IPS DF 6.9 (cell line): ENCODE measurements around the gene DPEP2.
A peak's percentile ranks its signal among the peaks of the same experiment; 100 is the strongest.
"Not testable (repeated sequence)": the region's sequence is repeated elsewhere in the genome, so short reads cannot be mapped to it uniquely, and the experiment has no call there.

Experiments
- DNase-seq: peaks from one replicate; pipeline ENCODE4 v3.0.0-alpha.2; 2013; ENCODE audit warnings: low read depth, low spot score
- H3K27ac ChIP-seq: one replicate; pipeline ENCODE4 v1.5.1; 2013; ENCODE audit warnings: low read length, control low read depth
- H3K27me3 ChIP-seq: 2 replicates; pipeline ENCODE4 v1.6.1; 2013; ENCODE audit warnings: mild to moderate bottlenecking, low read length; ENCODE audit not compliant: control insufficient read depth, insufficient read depth
- H3K36me3 ChIP-seq: 2 replicates; pipeline ENCODE4 v1.6.1; 2013; ENCODE audit warnings: low read length; ENCODE audit not compliant: control insufficient read depth, insufficient read depth
- H3K4me1 ChIP-seq: 2 replicates; pipeline ENCODE4 v1.6.1; 2013; ENCODE audit warnings: low read length; ENCODE audit not compliant: control insufficient read depth, insufficient read depth
- H3K4me3 ChIP-seq: 2 replicates; pipeline ENCODE4 v1.5.1; 2013; ENCODE audit warnings: mild to moderate bottlenecking, low read length
- H3K9me3 ChIP-seq: 2 replicates; pipeline ENCODE4 v1.6.1; 2013; ENCODE audit warnings: low read length, inconsistent platforms; ENCODE audit not compliant: control insufficient read depth, insufficient read depth
- WGBS: extraction: QIAGEN DNeasy Blood & Tissue Kit; methylation state at CpG from one replicate; pipeline ENCODE4 v1.1.7; 2013; ENCODE audit warnings: mixed read lengths, missing lambda C conversion rate; ENCODE audit not compliant: insufficient read length, insufficient coverage; 5-methylcytosine and 5-hydroxymethylcytosine counted together

DPEP2 gene

DNA sequence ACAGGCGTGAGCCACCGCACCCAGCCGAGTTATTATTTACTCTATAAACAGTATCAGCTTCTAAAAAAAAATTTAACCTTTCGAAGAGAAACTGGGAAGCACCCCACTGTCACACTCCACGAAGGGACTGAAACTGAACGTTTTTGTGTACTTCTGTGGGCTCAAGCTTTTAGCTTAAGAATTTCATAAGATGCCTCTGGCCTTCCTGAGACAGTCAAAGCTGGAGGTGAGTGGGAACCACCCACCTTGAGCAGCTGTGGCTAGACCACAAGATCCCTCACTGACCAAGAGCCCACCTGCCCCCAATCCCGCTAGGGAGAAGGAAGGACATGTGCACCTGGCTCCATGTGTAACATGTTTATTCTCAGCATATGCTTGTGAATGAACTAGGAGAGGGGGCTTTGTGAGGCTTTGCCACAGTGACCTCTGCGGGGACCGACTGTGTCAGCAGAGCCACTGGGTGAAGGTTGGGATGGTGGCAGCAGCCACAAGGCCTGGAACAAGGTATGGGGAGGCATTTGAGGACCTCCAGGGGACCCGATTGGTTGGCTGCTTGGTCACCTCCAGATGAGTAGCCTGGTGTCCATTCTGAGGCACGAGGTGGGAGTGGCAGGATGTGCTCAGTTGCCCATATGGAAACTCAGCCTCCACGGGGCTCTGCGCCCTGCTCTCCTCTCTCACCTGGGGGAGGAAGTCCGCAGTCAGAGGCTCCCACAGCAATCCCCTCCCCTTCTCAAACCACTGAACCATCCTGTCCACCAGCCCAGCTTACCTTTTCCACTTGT, 23.8 kb downstream of the DPEP2 start:
- DNase-seq: no peak
- Histone ChIP-seq H3K27me3 (no peaks in the 10 kb centered on the region), H3K9me3 (no peaks in the 10 kb centered on the region), H3K4me3 (no peak overlapping the region), H3K27ac (no peak overlapping the region), H3K4me1 (no peaks in the 10 kb centered on the region; the same call in 1 of the 2 replicates), H3K36me3 (no peaks in the 10 kb centered on the region)
- no CpG with 5 or more reads among the region's 14 CpGs for WGBS

DNA sequence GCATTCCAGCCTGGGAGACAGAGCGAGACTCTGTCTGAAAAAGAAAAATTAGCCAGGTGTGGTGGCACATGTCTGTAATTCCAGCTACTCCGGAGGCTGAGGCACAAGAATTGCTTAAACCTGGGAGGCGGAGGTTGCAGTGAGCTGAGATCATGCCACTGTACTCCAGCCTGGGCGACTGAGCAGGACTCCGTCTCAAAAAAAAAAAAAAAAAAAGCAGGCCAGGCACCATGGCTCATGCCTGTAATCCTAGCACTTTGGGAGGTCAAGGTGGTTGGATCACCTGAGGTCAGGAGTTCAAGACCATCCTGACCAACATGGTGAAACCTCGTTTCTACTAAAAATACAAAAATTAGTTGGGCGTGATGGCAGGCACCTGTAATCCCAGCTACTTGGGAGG, 27.0 kb downstream of the DPEP2 start:
- not testable (repeated sequence) for H3K4me3 ChIP-seq, H3K27me3 ChIP-seq, DNase-seq, H3K4me1 ChIP-seq, H3K27ac ChIP-seq, H3K36me3 ChIP-seq, H3K9me3 ChIP-seq
- WGBS: no CpG with 5 or more reads among the region's 7 CpGs

DNA sequence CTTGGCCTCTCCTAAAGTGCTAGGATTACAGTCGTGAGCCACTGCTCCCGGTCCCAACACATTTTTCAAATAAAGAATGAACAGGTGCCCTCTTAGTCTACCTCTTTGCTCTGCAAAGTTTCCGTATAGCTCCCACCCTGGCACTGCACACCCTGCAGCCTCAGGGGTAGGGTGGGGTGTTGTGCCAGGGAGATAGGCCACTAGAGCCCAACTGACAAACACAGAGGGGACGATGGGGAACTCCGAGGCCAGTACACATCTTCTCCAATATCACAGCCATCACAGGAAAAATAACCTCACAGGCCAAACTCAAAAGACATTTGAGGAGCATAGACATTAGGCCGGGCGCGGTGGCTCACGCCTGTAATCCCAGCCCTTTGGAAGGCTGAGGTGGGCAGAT, 28.2 kb downstream of the DPEP2 start:
- H3K36me3 ChIP-seq: no peaks in the 10 kb centered on the region
- peaks cover 8% of the 10 kb centered on the region for H3K4me1 ChIP-seq
- H3K4me3 ChIP-seq: no peak overlapping the region
- WGBS: no CpG with 5 or more reads among the region's 9 CpGs
- no peak for DNase-seq
- no peaks in the 10 kb centered on the region for H3K9me3 ChIP-seq
- no peak overlapping the region for H3K27ac ChIP-seq
- H3K27me3 ChIP-seq: no peaks in the 10 kb centered on the region

DNA sequence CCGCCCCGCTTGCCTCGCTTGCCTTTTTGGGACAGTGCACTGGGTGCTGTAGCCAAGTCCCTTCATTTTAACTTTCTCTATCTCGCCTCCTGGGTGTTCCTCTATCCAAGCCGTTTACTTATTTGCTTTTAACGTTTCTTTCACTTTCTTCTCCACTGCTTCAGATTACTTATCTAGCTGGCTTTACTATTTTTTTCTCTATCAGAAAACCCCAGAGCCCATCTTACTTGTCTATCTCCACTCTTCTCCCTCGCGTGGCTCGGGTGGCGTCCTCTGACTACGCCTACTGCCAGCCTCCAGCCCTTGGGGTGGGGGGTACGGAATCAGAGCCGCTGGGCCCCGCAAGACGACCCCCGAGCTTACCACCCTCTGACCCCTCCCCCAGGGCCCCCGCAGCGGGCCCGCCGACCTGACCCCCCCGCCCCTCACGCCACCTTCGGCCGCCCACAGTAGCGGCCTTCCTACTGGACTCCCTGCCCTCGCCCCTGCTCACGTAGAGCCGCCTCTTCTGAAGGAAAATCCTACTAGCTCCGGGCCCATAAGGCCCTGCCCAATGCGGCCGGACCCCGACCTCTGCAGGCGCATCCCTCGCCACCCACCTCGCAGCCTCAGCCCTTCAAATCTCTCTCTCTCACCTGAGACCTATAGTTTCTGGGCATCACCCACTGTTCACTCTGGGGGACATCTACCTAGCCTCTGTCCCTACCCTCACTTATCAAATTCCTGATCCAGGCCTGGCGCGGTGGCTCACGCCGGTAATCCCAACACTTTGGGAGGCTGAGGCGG, 29.8 kb downstream of the DPEP2 start:
- Histone ChIP-seq H3K27ac (no peak overlapping the region), H3K9me3 (no peaks in the 10 kb centered on the region), H3K27me3 (no peaks in the 10 kb centered on the region), H3K4me3 (peak overlapping the region; percentile 58; the same call in 1 of the 2 replicates), H3K36me3 (no peaks in the 10 kb centered on the region), H3K4me1 (peaks cover 11% of the 10 kb centered on the region)
- no peak for DNase-seq
- no CpG with 5 or more reads among the region's 40 CpGs for WGBS

DNA sequence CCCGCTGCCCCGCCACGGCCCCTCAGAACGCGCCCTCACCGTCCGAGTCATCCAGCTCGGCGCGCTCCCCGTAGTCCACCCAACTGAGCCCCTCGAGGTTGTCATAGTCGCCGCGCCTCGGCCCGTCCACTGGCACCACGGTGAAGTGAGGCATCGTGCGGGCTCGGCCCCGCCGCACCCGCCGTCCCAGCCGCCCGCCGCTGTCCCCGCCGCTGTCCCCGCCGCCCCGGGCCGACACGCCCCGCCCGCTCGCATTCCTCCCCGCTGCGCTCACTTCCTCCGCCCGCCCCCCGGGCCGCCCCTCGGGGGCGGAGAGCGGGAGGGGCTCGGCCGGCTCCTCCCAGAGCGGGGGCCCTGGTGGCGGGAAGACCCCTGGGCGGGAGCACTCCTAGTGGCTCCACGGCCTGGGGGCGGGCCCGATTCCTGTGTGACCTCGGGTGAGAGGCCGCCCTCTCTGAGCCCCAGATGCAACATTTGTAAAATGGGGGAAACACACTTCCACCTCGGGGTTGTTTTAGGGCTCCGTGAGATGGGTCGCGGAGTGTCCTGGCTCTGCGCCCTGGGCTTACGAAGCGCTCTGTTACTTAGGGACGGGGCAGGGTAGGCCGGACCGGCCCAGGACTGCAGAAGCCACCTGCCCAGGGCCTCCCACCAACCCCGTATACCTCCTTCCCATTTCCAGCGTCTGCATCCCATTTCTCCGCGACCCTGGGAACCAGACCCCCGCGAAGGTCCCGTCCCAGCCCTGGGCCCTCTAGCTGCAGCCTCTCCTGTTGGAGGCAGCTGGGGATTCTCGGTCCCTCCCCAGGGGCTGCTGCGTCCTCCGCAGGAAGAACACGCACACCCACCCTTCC, 30.7 kb downstream of the DPEP2 start, which contains the start of gene SLC12A4:
TSS of gene SLC12A4 (minus strand) at position 238 of the 854 bp plus-strand sequence. CDS start at position 154, 84 bp downstream.
- H3K4me1 ChIP-seq: peaks cover 13% of the 10 kb centered on the region
- H3K27ac ChIP-seq: no peak within 1 kb of the TSS
- H3K27me3 ChIP-seq: no peaks in the 10 kb centered on the region

DNA sequence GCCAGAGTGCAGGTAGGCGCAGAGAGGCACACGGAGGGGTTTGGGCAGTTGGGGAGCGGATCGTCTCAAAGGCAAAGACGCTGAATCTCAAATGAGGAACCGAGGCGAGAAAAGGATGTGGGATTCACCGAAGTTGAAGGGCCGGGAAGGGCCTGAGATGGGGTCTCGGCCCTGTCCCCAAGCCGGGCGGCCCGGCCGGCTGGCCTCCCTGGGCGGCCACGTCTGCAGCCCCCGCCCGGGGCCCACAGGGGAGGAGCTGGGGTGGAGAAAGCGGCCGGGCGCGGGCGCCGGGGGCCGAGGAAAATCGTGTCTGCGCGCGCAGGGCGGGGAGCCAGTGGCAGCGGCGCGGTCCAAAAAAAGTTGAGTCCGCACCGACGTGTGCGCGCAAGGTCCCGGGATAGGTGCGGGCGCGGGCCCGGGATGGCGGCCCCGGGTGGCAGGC, 31.3 kb downstream of the DPEP2 start:
- no peak overlapping the region for H3K27ac ChIP-seq
- no peaks in the 10 kb centered on the region for H3K27me3 ChIP-seq
- H3K9me3 ChIP-seq: no peaks in the 10 kb centered on the region
- H3K36me3 ChIP-seq: no peaks in the 10 kb centered on the region
- no CpG with 5 or more reads among the region's 45 CpGs for WGBS
- no peak for DNase-seq
- H3K4me1 ChIP-seq: peaks cover 13% of the 10 kb centered on the region
- peak overlapping the region; percentile 58; the same call in 1 of the 2 replicates for H3K4me3 ChIP-seq

More for the DNA sequence above, 30.7 kb downstream of the DPEP2 start, which contains the start of gene SLC12A4:
- DNase-seq: no peak
- Histone ChIP-seq H3K4me3 (peak within 1 kb of the TSS; percentile 58; the same call in 1 of the 2 replicates), H3K9me3 (no peaks in the 10 kb centered on the region), H3K36me3 (no peaks in the 10 kb centered on the region)
- WGBS: no CpG with 5 or more reads among the region's 78 CpGs

DNA sequence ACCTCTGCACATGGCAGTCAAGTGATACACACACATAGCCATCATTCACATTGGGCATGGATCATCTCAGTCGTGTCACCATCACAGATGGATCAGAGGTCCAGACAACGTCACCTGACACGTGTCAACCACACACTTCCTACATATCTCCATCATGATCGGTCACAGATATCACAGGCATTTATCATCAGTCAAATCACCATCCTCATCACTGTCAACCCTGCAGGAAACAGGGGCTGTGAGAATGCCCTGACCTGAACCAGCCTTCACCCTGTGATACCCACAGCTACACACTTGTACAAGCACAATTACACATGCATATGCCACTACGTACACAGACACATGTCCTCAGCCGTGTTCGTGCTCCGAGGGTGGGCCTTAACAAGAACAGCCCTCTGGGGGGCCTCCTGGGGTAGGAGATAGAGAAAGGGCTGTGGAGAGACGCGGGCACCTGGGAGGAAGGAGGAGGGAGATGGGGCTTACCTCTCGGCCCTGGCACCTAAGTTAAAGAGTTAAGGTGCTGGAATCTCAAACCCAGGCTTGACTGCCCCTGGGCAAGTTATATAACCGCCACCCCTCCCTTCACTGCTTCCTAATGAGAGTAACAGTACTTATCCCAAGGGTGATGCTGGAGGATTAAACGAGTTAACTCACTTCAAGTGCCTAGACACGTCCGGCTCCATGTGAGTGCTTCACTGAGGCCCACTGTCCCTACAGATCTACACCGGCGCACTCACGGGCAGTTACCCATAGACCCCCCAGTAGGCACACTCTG, 31.9 kb downstream of the DPEP2 start:
- H3K4me3 ChIP-seq: peak overlapping the region; percentile 58; the same call in 1 of the 2 replicates
- H3K27me3 ChIP-seq: no peaks in the 10 kb centered on the region
- WGBS: no CpG with 5 or more reads among the region's 18 CpGs
- no peaks in the 10 kb centered on the region for H3K9me3 ChIP-seq
- peaks cover 13% of the 10 kb centered on the region for H3K4me1 ChIP-seq
- no peak overlapping the region for H3K27ac ChIP-seq
- no peak for DNase-seq
- peaks cover under 1% of the 10 kb centered on the region for H3K36me3 ChIP-seq

DNA sequence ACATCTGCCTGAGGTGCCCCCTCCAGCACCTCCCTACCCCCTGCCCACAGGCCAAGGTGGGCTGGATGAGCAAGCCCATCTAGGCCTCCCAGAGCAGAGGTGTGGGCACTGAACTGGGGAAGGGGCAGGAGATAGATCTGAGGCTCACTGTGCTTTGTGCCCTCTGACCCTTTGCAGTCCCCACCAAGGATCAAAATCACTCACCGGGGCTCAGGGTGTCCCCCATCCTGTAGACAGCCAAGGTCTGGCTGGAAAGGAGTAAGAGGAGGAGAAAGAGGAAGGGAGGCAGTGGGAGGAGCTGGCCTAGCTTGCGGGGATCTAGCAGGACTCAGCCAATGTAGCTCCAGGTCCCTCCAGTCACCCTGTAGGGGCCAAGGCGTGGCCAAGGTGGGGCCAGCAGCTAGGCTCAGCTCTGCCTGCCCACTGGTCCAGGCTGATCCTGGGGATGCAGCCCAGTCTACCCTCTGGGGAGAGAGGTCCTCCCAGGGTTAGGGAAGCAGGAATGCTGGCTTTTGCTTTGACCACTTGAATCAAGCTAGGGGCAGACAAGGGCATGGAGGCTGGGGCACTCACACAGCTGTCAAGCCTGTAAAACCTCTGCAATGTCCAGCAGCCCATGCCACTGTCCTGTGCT, 32.6 kb downstream of the DPEP2 start:
- no peak for DNase-seq
- Histone ChIP-seq H3K27me3 (no peaks in the 10 kb centered on the region), H3K4me3 (no peak overlapping the region), H3K4me1 (peaks cover 13% of the 10 kb centered on the region), H3K36me3 (peaks cover 7% of the 10 kb centered on the region), H3K27ac (no peak overlapping the region), H3K9me3 (no peaks in the 10 kb centered on the region)
- no CpG with 5 or more reads among the region's 3 CpGs for WGBS
